GM18520 (cell line): ENCODE data around the gene AP3B2.

Source experiments
- ATAC-seq: cut with Tn5 transposase; IDR thresholded peaks from one replicate; pipeline ENCODE4 v1.9.1; 2021; ENCODE audit not compliant: unreplicated experiment

AP3B2 gene

DNA sequence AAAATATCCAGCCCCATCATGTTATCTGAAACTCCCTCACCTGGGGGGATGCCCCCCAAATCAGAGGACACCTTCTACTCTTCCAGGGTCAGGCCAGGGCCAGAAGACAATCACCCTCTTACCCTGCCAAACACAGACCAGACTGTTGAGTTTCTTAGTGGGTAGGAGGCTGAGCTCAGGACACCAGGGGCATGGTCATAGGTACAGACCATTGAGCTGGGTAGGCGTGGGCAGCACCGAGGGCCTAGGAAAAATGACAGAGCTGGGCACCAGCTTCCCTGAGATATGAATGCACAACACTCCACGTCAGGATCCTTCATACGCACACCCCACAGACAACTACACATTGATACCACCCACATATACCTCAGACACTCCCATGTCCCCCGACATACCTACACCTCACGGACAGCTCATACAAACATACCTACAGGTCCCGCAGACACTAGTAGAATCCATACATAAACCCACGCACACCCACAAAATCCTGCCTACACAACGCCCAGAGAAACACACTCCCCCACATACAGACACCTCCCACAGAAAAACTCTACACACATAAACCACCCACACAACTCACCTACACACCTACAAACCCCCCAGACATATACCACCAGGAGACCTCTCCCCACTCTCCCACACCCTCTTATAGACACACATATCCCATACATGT is 11.8 kb downstream of the AP3B2 start:
- no peak for ATAC-seq

DNA sequence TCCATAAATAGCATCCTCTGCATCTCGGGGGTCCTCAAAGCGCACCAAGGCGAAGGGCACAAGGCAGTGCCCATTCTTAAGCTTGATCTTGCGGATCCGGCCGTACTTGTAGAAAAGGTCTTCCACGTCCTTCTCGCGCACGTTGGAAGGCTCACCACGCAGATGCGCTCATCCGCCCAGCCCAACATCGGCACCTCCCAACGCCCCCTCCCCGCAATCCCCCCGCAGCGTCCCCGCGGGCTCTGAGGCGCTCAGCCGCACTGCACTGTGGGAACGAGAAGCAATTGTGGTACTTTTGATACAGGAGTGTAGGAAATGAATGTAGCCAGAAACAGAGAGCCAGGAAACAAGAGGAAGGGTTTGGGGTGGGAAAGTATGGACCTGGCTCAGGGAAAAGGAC is 17.5 kb downstream of the AP3B2 start:
- ATAC-seq, result no peak

DNA sequence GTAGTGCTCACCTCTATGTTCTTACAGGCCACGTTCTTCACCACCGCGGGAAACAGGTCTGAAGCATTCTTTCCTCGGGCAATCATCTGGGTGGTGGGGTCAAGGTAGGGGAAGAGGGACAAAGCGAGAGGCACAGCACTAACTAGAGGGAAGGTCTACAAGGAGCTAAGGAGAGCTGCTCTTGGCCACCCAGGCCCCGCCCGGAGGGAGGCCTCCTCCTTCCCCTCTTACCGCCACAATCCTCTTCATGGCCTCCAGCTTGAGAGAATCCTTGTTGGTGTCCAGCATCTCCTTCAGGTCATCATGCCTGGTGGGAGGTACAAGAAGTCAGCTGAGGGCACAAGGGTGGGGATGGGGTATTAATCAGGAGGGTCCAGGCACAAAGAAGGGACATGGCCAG is 20.5 kb downstream of the AP3B2 start:
- no peak for ATAC-seq

DNA sequence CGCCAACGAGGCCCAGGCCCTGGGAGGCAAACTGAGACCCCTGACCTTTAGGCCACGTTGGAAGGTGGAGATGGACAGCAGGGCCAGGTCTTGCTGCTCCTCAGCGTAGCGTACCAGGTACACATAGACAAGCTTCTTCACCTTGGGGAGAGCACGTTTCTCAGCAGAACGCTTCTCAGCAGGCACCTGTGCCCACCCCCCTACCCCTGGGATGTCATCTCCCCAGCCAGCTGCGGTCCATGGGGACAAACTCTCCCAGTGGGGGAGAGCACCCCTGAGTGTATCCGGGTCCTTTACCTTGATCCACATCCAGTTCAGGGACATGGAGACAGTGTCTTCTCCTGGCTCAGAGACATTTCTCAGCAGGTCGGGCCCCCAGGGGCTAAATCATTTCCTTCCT is 21.0 kb downstream of the AP3B2 start:
- no peak for ATAC-seq

DNA sequence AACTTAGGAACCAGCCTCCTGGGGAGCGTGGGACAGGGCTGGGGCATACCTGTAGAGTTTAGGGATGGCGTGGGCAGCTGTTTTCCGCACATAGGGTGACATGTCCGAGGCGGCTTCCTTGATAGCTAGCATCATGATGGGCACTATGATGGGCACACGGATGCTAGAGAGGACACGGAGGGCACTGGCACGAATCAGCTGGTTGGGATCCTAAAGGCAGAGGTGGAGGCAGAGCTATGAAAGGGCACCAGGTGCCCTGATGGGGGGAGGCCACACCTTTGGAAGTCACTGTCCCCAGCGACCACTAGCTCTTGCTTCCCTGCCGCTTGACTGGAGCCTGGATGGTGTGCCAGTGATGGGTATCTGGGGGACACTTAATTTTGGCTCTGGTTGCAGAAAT is 28.3 kb downstream of the AP3B2 start:
- ATAC-seq, result no peak

DNA sequence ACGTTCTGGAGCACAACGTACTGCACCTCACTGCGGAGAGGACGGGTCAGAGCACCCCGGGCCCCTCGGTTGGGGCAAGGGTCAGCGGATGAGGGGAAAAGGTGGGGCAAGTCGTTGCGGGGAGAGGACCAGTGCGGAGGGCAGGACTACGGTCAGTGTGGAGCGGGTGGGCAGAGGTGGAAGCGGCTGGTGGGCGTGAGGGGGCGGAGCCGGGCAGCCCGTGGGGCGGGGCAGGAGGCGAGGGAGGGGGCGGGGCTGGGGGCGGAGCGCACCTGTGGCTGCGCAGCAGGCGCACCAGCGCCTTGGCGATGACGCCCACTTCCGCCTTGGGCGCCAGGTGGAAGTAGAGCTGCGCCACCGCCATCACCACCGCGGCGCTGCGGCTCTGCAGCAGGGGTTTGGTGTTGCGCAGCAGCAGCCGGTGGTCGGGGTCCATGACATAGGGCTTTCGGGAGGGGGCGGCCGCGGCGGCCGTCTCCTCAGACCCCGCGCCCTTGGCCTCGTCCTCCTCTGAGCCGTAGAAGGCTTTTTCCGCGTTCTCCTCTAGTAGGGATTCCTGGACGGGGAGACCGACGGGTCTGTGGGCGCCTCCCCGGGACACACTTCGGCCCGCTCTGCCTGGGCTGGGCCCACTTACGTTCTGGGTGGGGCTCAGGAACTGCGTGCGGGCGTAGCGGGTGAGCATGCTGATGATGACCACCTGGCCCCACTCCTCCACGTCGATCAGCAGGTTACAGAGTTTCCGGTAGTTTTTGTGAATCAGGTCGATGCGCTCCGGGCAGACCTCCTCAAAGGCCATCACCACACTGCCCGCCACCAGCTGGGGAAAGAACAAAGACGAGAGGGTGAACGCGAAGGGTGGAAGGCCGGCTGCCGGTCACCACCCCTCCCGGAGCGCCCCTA is 29.2 kb downstream of the AP3B2 start:
- no peak for ATAC-seq

DNA sequence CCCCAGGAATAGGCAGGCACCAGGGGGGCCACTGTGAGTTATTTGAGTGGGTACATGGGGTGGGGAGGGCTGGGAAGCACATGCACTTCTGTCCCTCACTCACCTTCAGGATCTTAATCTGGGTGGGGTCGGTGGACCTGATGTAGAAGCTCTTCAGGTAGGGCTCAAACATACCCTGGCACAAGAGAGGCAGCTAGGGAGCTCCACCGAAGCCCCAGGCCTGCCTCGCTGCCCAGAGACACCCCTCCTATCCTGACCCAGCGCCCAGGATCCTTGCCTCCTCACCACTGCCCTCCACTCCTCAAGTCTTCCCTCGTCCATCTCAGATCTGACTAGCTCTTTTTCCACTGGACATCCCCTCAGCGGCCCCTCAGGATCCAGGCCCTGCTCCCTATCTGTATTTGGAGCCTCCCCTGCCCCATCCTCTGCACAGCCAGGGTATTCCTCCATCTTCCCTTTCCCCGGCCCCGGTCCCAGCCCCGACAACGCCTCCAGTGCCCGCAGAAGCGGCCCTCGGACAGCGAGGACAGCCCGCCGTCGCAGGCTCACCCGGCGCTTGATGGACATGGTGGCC is 30.0 kb downstream of the AP3B2 start:
- ATAC-seq, result no peak

DNA sequence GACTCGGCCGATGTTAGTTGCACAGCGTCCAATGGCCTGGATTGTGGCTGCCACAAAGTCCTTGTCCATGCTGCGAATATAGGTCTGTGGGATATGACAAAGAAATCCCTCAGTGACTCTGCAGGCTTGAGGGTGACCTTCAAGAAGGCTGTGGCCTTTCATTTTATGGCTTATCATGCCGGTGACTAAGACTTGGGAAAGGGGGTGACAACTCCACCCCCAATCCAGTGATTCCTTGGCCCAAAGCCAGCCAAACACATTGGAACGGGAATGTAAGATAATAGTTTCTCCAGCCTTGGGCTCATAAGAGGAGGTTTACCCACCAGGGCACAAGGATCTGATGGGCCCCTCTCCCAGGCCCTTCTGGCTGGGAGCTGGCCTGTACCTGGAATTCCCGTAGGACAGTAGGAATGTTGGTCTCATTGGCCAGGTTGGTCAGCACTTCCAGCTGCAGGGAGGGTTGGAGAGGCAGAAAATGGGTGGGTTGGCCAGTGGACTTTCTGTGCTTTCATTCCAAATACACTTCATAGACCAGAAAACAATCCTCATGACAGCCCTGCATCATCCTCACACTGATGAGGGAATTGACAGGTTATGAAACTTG is 31.9 kb downstream of the AP3B2 start:
- no peak for ATAC-seq

DNA sequence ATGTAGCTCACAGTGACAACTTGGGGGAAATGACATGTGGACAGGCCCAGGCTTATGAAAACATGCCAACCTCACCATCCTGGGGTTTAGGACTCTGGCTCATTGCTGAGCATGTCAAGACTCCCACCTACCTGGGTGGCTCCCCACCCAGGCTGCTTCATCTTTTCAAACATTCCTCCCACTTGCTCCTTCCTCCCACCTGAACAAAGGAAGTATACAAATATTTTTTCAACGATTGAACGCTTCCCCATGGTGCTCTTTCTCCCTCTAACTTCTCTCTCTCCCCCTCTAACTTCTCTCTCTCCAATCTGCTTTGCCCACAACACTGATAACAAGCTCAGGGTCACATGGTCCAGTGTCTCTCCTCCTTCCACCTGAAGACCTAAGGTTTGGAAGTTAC is 34.8 kb downstream of the AP3B2 start:
- no peak for ATAC-seq

DNA sequence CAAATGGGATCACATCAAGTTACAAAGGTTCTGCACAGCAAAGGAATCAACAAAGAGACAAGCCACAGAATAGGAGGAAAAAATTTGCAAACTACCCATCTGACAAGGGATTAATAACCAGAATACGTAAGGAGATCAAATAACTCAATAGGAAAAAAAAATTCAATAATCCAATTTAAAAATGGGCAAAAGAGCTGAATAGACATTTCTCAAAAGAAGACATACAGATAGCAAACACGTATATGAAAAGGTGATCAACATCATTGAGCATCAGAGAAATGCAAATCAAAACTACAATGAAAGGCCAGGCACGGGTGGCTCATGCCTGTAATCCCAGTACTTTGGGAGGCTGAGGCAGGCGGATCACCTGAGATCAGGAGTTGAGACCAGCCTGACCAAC is 39.0 kb downstream of the AP3B2 start:
- no peak for ATAC-seq

DNA sequence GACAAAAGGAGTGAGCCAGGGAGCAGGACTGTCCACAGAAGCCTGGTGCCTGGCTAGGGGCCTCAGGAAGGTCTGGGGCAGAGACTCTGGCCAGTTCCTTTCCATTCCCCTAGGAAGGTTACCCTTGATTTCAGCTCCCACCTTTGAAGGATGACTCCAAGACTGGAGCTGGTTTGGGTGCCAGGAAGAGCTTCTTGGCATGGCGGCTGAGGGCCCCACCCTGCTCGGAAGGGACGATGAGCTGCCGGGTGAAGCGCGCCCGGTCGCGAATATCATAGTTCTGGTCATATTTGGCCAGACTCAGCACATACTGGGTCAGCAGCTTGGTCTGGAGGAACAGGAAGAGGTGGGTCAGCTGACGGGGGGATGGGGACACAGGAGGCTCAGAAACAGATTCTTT is 43.1 kb downstream of the AP3B2 start:
- ATAC-seq, result no peak

DNA sequence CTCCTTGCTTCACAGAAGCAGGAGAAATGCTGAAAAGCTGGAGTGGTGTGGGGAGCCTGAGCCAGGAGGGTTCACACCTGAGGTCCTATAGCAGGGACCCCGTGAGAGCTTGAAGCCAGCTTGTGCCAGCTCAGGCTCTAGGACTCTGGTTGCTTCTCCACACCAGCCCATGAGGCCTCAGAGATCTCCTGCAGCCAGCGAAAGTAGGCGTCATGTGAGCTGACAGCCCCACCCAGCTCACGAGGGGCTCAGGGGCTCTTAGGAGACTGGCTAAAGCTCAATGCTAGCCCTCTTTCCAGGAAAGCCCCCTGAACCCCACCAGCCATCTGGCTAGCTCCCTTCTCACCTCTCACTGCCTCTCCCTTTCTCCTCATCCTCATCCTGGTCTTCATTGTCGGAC is 45.7 kb downstream of the AP3B2 start:
- ATAC-seq, result no peak

DNA sequence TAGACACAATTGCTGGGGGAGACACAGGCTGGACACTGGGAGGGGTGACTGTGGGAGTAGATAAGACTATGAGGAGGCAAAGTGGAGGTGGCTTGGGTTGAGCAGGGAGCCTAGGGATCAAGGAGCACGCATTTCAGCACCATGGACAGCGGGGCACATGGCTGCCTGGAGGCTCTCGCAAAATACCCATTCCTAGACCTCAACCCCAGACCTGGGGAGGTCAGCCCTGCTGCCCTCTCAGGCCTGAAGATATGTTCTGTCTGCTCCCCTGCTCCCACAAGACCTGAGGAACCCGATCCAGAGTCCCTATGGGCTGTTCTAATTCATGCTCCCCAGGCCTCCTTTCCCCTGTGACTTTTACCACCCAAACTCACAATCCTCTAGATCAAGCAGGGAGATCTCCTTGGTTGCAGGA is 46.5 kb downstream of the AP3B2 start:
- no peak for ATAC-seq

DNA sequence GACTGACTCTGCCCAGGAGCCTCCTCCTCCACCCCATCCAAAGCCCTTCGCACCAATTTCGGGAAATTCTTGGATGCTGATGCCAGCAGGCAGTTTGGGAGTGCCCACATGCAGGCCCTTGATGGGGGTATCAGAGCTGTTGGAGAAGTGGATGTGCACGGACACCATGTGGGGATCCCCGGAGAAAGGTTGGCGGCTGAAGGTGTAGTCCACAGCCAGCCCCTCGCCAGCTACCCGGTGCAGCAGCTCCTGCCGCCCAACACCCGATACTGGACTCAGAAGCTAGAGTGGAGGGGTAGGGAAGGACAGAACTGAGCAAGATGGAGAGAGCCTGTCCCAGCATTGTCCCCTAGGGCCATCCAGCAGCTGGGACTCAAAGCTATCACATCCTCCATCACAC is 47.0 kb downstream of the AP3B2 start:
- no peak for ATAC-seq

DNA sequence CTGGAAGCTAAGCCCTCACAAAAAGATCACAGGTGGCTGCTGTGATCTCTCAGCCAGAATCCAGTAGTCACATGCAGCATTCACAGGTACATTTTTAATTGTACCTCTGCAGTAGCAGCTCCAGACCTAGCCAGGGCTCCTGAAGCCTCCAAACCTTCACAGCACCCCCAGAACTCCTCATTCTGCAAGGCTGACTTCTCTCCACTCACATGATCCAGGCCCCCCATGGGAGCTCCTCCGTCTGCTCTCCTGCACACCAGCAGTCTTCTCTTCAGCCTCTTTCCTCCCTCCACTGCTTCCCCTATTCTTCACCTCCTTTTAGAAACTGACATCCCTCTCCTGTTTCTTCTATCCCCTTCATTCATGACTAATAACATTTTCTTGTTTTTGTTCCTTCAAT is 49.3 kb downstream of the AP3B2 start:
- no peak for ATAC-seq

DNA sequence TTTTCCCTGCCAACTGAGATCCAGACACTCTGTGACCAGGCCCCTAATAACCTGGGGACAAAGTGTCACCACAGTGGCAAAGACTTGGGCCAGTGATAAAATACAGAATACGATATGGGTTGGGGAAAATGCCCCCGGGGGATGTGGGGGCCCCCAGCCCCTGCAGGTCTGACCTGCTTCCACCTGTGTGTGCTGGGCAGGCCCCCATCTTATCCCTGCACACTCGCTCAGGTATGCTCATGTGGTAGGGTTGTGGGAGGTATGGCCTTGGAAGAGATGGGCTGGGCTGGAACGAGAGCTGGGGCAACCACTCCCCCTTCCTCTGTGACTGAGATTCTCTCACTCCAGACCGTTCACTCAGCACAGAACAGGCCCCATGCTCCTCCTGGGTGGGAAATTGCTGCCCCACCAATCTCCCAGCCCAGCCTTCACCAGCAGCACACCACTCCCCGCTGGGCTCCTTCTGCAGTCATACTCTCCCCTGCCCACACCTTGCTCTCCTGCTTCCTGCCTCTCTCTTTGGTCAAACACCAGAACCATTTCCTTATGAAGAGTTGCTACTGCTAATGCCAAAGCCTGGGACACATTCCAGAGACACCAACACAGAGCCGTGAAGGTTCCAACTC is 52.9 kb downstream of the AP3B2 start:
- ATAC-seq, result no peak

DNA sequence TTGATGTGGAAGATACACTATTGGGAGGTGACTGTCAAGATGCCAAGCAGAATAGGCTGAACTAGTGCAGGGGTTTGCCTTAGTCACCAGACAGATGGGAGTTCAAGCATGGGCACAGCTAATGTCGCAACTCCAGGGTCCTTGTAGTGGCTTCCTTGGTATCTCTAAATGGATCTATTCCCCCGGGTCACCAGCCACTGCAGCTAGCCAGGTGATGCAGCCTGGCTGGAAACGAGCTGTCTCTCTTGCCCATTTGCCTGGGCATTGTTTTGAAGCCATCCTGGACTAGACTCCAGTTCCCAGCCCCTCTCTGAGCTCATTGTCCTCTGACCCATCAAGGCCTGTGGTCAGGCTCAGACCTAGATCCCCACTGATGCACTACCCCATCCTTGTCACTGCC is 54.1 kb downstream of the AP3B2 start:
- no peak for ATAC-seq

DNA sequence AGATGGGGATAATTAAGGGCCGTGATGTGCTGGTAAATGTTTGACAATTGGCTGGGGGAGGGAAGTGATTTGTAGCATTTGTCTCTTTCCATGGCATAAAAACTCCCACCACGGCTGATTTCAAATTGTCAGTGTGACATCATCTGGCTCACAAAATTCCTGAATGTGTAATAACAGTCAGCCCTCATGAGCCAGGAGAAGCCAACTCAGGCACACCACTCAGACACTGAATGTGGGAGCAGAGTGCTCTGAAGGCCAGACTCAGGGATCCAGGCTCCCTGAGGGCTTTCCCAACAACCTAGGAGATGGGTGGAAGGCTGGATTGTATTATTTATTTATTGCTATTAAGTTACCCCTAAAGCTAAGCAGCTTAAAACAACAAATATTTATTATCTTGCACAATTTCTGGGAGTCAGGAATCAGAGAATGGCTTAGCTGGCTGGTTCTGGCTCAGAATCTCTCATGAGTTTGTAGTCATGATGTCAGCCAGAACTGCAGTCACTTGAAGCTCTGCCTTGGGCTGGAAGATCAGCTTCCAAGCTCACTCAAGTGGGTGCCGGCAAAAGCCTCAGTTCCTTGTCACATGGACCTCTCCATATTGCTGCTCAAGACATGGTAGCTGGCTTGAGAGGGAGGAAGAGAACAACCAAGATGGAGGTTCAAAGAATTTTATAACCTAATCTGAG is 56.0 kb downstream of the AP3B2 start:
- ATAC-seq, result no peak

DNA sequence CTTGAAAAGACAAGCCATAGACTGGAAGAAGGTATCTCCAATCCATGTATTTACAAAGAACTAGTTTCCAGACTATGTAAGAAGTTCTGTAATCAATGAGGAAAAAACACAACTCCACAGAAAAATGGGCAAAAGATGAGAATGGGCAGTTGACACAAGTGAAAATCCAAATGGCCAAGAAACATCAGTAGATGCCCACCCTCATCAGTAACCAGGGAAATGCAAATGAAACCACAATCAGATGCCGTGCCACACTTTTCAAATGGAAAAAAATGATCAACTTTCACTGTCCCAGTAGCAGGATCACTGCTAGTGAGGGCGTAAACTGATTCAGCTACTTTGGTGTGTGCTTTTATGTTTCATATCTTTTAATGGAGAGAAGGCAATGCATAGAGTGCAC is 58.0 kb downstream of the AP3B2 start:
- ATAC-seq, result no peak

DNA sequence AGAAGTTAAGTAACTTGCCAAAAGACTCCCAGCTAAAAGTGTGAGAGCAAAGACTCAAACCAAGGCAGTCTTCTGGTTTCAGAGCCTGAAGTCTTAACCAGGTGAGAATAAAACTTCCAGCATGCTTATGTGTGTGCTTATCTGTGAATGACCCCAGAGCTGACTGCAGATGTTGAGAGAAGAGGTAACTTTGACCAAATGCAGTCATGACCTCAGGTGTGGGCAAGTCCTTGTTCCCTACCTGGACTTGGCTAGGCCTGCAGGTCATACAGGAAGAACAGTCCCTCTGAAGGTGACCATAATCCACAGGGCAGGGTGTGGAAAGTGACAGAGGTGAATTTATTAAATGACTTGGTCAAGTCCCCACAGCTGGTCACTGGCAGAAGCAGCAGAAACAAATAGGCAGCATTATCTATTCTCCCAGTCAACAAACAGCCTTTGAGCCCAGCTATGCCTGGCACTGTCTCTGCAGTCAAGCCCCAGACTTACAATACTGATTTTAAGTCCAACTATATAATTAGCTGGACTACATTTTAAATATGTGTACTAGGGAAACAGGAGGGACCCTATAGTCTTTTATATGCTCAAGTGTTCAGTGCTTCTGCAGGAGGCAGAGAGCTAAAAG is 59.5 kb downstream of the AP3B2 start:
- ATAC-seq, result no peak
